K562 (cell line): ENCODE results near the gene MBP.

Experiments used
- JUND ChIP-seq, 2 experiments: IDR thresholded peaks; 2 replicates in 1 of 2; 3 replicates in 1 of 2; pipeline ENCODE4 v1.6.1; 2011; ENCODE audit warnings: borderline replicate concordance in 2 of 2, low read depth in 2 of 2, low read length in 2 of 2, improper control_type of control experiment in 1 of 2, missing biosample characterization in 1 of 2, missing genetic modification characterization in 1 of 2, missing genetic modification reagents in 1 of 2
- MYC ChIP-seq, 2 experiments: fragments of 250-450 bp in 1 of 2; sonication (Bioruptor Pico) in 1 of 2; IDR thresholded peaks; 2 replicates each; pipeline versions ENCODE4 v1.5.1 to v1.6.1; 2012 to 2021; ENCODE audit warnings: low read depth in 2 of 2, borderline replicate concordance in 1 of 2, improper control_type of control experiment in 1 of 2, low read length in 1 of 2, mild to moderate bottlenecking in 1 of 2, moderate library complexity in 1 of 2
- SRF ChIP-seq, 2 experiments: fragments of 250-450, 450-650 bp in 1 of 2; sonication (Bioruptor Pico) in 1 of 2; sonication (generic) in 1 of 2; formaldehyde crosslinking; IDR thresholded peaks; 2 replicates each; pipeline versions ENCODE4 v1.5.0 to v1.5.1; 2020 to 2022; ENCODE audit warnings: mild to moderate bottlenecking in 1 of 2, missing genetic modification reagents in 1 of 2
- TAF1 ChIP-seq: IDR thresholded peaks from 2 replicates; pipeline ENCODE4 v1.6.1; 2011; ENCODE audit warnings: mild to moderate bottlenecking, low read length, moderate library complexity; ENCODE audit not compliant: insufficient read depth, control insufficient read depth, severe bottlenecking; ENCODE audit errors: extremely low read depth
- ZNF263 ChIP-seq: sonication (generic); formaldehyde crosslinking; IDR thresholded peaks from 2 replicates; pipeline ENCODE4 v1.8.0; 2022; ENCODE audit warnings: mild to moderate bottlenecking, missing genetic modification reagents, borderline replicate concordance
- ZNF766 ChIP-seq: fragments of 200-800 bp; sonication (Bioruptor generic); conservative IDR thresholded peaks from 2 replicates; pipeline ENCODE4 v1.6.1; 2016; ENCODE audit warnings: missing genetic modification characterization, missing compliant biosample characterization
- TF ChIP-seq, protein P1 (sequence below): sonication (generic); formaldehyde crosslinking; IDR thresholded peaks from 2 replicates; pipeline ENCODE4 v1.8.0; 2022; ENCODE audit warnings: missing genetic modification reagents, mild to moderate bottlenecking, borderline replicate concordance
- TF ChIP-seq, protein P2 (sequence below): sonication (generic); formaldehyde crosslinking; IDR thresholded peaks from 2 replicates; pipeline ENCODE4 v1.8.1; 2023; ENCODE audit warnings: mild to moderate bottlenecking, missing genetic modification reagents
- TF ChIP-seq, protein P3 (sequence below): fragments of 450-650 bp; IDR thresholded peaks from 2 replicates; pipeline ENCODE4 v1.6.1; 2017; ENCODE audit warnings: mild to moderate bottlenecking, moderate library complexity

DNA sequence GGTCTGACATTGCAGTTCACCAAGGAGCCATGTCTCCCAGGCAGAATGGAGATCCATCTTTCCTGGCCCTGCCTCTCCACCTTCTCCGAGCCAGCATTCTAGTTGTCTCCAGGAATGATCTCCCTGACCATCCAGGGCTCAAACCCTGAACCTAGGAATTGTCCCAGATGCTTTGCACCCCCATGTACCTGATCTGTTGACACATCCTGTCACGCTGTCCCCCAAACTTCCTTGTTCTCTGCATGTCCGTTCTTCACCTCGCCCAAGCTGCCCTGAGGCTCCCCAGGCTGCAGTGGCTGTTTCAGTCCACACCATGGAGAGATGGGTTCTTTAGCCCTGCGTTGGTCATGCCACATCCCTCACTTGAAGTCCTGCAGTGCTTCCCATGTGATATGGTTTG is 7.0 kb upstream of the MBP start:
- TF ChIP-seq, protein P1, sequence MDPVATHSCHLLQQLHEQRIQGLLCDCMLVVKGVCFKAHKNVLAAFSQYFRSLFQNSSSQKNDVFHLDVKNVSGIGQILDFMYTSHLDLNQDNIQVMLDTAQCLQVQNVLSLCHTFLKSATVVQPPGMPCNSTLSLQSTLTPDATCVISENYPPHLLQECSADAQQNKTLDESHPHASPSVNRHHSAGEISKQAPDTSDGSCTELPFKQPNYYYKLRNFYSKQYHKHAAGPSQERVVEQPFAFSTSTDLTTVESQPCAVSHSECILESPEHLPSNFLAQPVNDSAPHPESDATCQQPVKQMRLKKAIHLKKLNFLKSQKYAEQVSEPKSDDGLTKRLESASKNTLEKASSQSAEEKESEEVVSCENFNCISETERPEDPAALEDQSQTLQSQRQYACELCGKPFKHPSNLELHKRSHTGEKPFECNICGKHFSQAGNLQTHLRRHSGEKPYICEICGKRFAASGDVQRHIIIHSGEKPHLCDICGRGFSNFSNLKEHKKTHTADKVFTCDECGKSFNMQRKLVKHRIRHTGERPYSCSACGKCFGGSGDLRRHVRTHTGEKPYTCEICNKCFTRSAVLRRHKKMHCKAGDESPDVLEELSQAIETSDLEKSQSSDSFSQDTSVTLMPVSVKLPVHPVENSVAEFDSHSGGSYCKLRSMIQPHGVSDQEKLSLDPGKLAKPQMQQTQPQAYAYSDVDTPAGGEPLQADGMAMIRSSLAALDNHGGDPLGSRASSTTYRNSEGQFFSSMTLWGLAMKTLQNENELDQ (CRISPR knock-in tag): no peak
- TF ChIP-seq ZNF766 (CRISPR knock-in tag) (no peak), SRF (CRISPR knock-in tag; IDR thresholded peaks at IDR 0.05) (no peak), MYC (IDR thresholded peaks at IDR 0.05; ENCODE audit: low read depth, low read length) (no peak), MYC (CRISPR knock-in tag; IDR thresholded peaks at IDR 0.05; ENCODE audit: borderline replicate concordance, low read depth) (no peak), JUND (IDR thresholded peaks at IDR 0.05; ENCODE audit: borderline replicate concordance, low read depth, low read length) (no peak), JUND (tag; IDR thresholded peaks at IDR 0.05; ENCODE audit: borderline replicate concordance, low read depth, low read length) (no peak), TAF1 (no peak), ZNF263 (CRISPR knock-in tag) (no peak)
- TF ChIP-seq, protein P2, sequence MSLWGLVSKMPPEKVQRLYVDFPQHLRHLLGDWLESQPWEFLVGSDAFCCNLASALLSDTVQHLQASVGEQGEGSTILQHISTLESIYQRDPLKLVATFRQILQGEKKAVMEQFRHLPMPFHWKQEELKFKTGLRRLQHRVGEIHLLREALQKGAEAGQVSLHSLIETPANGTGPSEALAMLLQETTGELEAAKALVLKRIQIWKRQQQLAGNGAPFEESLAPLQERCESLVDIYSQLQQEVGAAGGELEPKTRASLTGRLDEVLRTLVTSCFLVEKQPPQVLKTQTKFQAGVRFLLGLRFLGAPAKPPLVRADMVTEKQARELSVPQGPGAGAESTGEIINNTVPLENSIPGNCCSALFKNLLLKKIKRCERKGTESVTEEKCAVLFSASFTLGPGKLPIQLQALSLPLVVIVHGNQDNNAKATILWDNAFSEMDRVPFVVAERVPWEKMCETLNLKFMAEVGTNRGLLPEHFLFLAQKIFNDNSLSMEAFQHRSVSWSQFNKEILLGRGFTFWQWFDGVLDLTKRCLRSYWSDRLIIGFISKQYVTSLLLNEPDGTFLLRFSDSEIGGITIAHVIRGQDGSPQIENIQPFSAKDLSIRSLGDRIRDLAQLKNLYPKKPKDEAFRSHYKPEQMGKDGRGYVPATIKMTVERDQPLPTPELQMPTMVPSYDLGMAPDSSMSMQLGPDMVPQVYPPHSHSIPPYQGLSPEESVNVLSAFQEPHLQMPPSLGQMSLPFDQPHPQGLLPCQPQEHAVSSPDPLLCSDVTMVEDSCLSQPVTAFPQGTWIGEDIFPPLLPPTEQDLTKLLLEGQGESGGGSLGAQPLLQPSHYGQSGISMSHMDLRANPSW (CRISPR knock-in tag): no peak
- TF ChIP-seq, protein P3, sequence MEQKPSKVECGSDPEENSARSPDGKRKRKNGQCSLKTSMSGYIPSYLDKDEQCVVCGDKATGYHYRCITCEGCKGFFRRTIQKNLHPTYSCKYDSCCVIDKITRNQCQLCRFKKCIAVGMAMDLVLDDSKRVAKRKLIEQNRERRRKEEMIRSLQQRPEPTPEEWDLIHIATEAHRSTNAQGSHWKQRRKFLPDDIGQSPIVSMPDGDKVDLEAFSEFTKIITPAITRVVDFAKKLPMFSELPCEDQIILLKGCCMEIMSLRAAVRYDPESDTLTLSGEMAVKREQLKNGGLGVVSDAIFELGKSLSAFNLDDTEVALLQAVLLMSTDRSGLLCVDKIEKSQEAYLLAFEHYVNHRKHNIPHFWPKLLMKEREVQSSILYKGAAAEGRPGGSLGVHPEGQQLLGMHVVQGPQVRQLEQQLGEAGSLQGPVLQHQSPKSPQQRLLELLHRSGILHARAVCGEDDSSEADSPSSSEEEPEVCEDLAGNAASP: no peak
